Keratinocyte (primary cell): ENCODE data around the gene WAC. TPM values are rescaled to one million over a fixed set of nuclear protein-coding genes. Genes with fewer than 3 reads are reported as not detected.

Source experiments
- DNase-seq: peaks from one replicate; pipeline ENCODE4 v3.0.0-alpha.2; 2011; ENCODE audit warnings: low read depth, missing footprints, low spot score
- FAIRE-seq: peaks from 2 replicates; lab custom pipeline; 2011; peaks lifted over from hg19 to GRCh38; lab: Jason Lieb, UNC
- H2AFZ ChIP-seq: 2 replicates; pipeline ENCODE4 v1.6.0; 2012; ENCODE audit warnings: low read length, control low read depth, inconsistent platforms; ENCODE audit not compliant: control insufficient read depth
- H3K27ac ChIP-seq: 2 replicates; pipeline ENCODE4 v1.5.1; 2011; ENCODE audit warnings: low read length; ENCODE audit not compliant: control insufficient read depth, insufficient read depth
- H3K27me3 ChIP-seq: 3 replicates; pipeline ENCODE4 v1.6.0; 2011; ENCODE audit warnings: low read length; ENCODE audit not compliant: control insufficient read depth, insufficient read depth; ENCODE audit errors: extremely low read depth
- H3K36me3 ChIP-seq, 2 experiments: 2 replicates in 1 of 2; 3 replicates in 1 of 2; pipeline ENCODE4 v1.5.1; 2011; ENCODE audit warnings: low read length in 2 of 2, mild to moderate bottlenecking in 1 of 2; ENCODE audit not compliant: control insufficient read depth in 2 of 2, insufficient read depth in 2 of 2; ENCODE audit errors: extremely low read depth in 1 of 2
- H3K4me1 ChIP-seq: 3 replicates; pipeline ENCODE4 v1.5.1; 2011; ENCODE audit warnings: low read length; ENCODE audit not compliant: control insufficient read depth, insufficient read depth; ENCODE audit errors: extremely low read depth
- H3K4me2 ChIP-seq: 3 replicates; pipeline ENCODE4 v1.6.0; 2011; ENCODE audit warnings: low read depth, low read length; ENCODE audit not compliant: control insufficient read depth, insufficient read depth; ENCODE audit errors: extremely low read depth
- H3K4me3 ChIP-seq, 3 experiments: fragments of 200-600 bp in 1 of 3; sonication (generic) in 1 of 3; 2 replicates in 2 of 3; 3 replicates in 1 of 3; pipeline ENCODE4 v1.5.1; 2011 to 2016; ENCODE audit warnings: low read length in 3 of 3, mild to moderate bottlenecking in 3 of 3, control low read depth in 2 of 3, inconsistent platforms in 1 of 3, low read depth in 1 of 3, mixed read lengths in 1 of 3, mixed run types in 1 of 3, moderate library complexity in 1 of 3; ENCODE audit not compliant: control insufficient read depth in 2 of 3, insufficient read depth in 2 of 3; ENCODE audit errors: extremely low read depth in 1 of 3
- H3K79me2 ChIP-seq: 2 replicates; pipeline ENCODE4 v1.6.0; 2012; ENCODE audit warnings: low read length; ENCODE audit not compliant: control insufficient read depth, insufficient read depth
- H3K9ac ChIP-seq: 3 replicates; pipeline ENCODE4 v1.6.0; 2011; ENCODE audit warnings: low read length; ENCODE audit not compliant: control insufficient read depth, insufficient read depth; ENCODE audit errors: extremely low read depth
- H3K9me1 ChIP-seq: 3 replicates; pipeline ENCODE4 v1.6.0; 2011; ENCODE audit warnings: low read length; ENCODE audit not compliant: control insufficient read depth, insufficient read depth; ENCODE audit errors: extremely low read depth
- H3K9me3 ChIP-seq: 2 replicates; pipeline ENCODE4 v1.5.1; 2012; ENCODE audit warnings: low read depth, low read length; ENCODE audit not compliant: control insufficient read depth
- H4K20me1 ChIP-seq: 3 replicates; pipeline ENCODE4 v1.6.0; 2011; ENCODE audit warnings: low read length; ENCODE audit not compliant: control insufficient read depth, insufficient read depth; ENCODE audit errors: extremely low read depth
- CTCF ChIP-seq, 3 experiments: IDR thresholded peaks in 1 of 3; conservative IDR thresholded peaks in 1 of 3; optimal IDR thresholded peaks in 1 of 3; 2 replicates in 2 of 3; 3 replicates in 1 of 3; pipeline versions ENCODE3 to v1.5.1; 2011; ENCODE audit warnings: low read length in 3 of 3, mild to moderate bottlenecking in 3 of 3, moderate library complexity in 2 of 3, control low read depth in 1 of 3, inconsistent platforms in 1 of 3; ENCODE audit not compliant: insufficient read depth in 2 of 3; ENCODE audit errors: extremely low read depth in 1 of 3
- EZH2 ChIP-seq: IDR thresholded peaks from one replicate; pipeline ENCODE4 v1.6.1; 2012; ENCODE audit warnings: inconsistent platforms, mild to moderate bottlenecking, low read length, moderate library complexity
- dilution Hi-C: fragments of 300-500 bp; cut with MboI; formaldehyde crosslinking; loops from one replicate; pipeline ENCODE4 v1.7.0; 2020; ENCODE audit warnings: low sequenced_read_pairs; ENCODE audit not compliant: extremely low pct_ligation_motif_present
- polyA plus RNA-seq, 5 experiments: library from polyadenylated mRNA; depleted of rRNA in 3 of 5; stranded (reverse) in 3 of 5; stranded (forward) in 1 of 5; unstranded in 1 of 5; fragments of >200 nt; gene quantifications; 1 replicate in 1 of 5; 2 replicates in 3 of 5; 3 replicates in 1 of 5; pipeline versions ENCODE4 v1.2.1 to v1.2.3, GENCODE V29; 2011 to 2012; ENCODE audit warnings: missing spikeins in 2 of 5, low read depth in 1 of 5, low replicate concordance in 1 of 5

The WAC gene
- polyA plus RNA-seq, 1 donor (not counting 4 experiments of a cell fraction or from before 2014, with no cell fraction given): 80.8 TPM

- Histone ChIP-seq H3K4me2 (no peak overlapping the region), H3K9ac (no peak overlapping the region), H3K4me3 (no peak overlapping the region), H3K27ac (no peak overlapping the region), H3K79me2 (peaks cover 99% of the 10 kb centered on the region), H3K9me1 (no peaks in the 10 kb centered on the region), H3K27me3 (no peaks in the 10 kb centered on the region), H3K36me3 (peaks cover 1 to 18% of the 10 kb centered on the region in 2 experiments), H3K4me1 (peaks cover 8% of the 10 kb centered on the region), H4K20me1 (peaks cover 32% of the 10 kb centered on the region), H2AFZ (no peak overlapping the region), H3K9me3 (no peaks in the 10 kb centered on the region)
- dilution Hi-C loops: no loop called here
- peak; percentile 5 for FAIRE-seq
- no peak for DNase-seq
- no peak for TF ChIP-seq EZH2
Observed at GRCh38 chr10:28566458-28567015, 33.6 kb downstream of the WAC start.

- H3K27ac ChIP-seq: no peak overlapping the region
- no peaks in the 10 kb centered on the region for H3K27me3 ChIP-seq
- peaks cover 100% of the 10 kb centered on the region for H3K79me2 ChIP-seq
- DNase-seq (no peak), FAIRE-seq (peak; percentile 55)
- dilution Hi-C loops: no loop called here
- TF ChIP-seq EZH2 (no peak), CTCF (optimal IDR thresholded peaks at IDR 0.05 in 1 of 3, IDR thresholded peaks at IDR 0.05 in 1 of 3, conservative IDR thresholded peaks at IDR 0.05 in 1 of 3; ENCODE audit: extremely low read depth in 1 of 3, insufficient read depth in 2 of 3, low read length in 3 of 3) (no peak)
- peaks cover 5 to 19% of the 10 kb centered on the region in 2 experiments for H3K36me3 ChIP-seq
- H3K4me3 ChIP-seq: no peak overlapping the region
- peaks cover 8% of the 10 kb centered on the region for H3K4me1 ChIP-seq
- H4K20me1 ChIP-seq: peaks cover 29% of the 10 kb centered on the region
- no peak overlapping the region for H2AFZ ChIP-seq
- H3K9me3 ChIP-seq: no peaks in the 10 kb centered on the region
- H3K9ac ChIP-seq: no peak overlapping the region
- H3K9me1 ChIP-seq: no peaks in the 10 kb centered on the region
- H3K4me2 ChIP-seq: no peak overlapping the region
Observed at GRCh38 chr10:28569506-28570159, 36.7 kb downstream of the WAC start.
